ENCODE measurements around the gene MOAP1. TPM values are rescaled to one million over a fixed set of nuclear protein-coding genes. Genes with fewer than 3 reads are reported as not detected.
"Not testable (repeated sequence)": the region's sequence is repeated elsewhere in the genome, so short reads cannot be mapped to it uniquely, and the experiment has no call there.

Gene MOAP1
- total RNA-seq, 1 experiment from 2014 or later = 32.4 TPM

DNA sequence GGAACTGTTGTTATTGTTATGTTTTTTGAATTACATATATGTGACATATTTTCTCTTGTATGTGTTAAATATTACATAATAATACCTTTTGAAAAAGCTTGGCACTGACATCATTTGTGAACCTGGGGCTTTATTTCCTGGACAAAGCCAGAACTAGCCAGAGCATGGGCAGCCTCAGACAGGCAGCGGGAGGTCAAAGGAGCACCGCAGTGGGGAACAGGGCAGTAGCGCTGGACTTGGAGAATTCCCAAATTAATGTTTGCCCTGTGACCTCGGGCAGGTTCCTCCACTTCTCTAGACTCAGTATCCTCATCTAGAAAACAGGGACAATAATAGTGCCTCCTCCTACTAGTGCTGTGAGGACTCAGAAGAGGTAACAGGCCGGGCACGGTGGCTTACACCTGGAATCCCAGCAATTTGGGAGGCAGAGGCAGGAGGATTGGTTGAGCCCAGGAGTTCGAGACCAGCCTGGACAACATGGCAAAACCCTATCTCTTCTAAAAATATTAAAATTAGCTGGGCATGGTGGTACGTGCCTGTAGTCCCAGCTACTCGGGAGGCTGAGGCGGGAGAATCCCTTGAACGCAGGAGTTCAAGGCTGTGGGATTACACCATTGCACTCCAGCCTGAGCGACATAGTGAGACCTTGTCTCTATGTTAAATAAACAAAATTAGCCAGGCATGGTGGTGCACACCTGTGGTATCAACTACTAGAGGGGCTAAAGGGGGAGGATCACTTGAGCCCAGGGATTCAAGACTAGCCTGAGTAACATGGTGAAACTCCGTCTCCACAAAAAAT is 41.6 kb downstream of the MOAP1 start:
- ChIA-PET POLR2A (ENCODE audit: low non-redundant PET) (no interaction called here), CTCF (no interaction called here)
- H3K9me3 ChIP-seq (ENCODE audit: low read depth, low read length, poor library complexity, severe bottlenecking) = no peaks in the 10 kb centered on the region
- no peak overlapping the region for H3K4me3 ChIP-seq (ENCODE audit: low read depth, low read length, poor library complexity, severe bottlenecking)
- no peaks in the 10 kb centered on the region for H3K27me3 ChIP-seq (replicated peaks; ENCODE audit: insufficient read depth, low read depth, low read length, poor library complexity)
- BruUV-seq (replicated peaks) = no TSS peak
- H3K4me1 ChIP-seq (ENCODE audit: insufficient read depth, low read length, poor library complexity, severe bottlenecking) = no peaks in the 10 kb centered on the region
- TF ChIP-seq EZH2 (IDR thresholded peaks at IDR 0.05; ENCODE audit: borderline replicate concordance, low read depth, low read length, poor library complexity, severe bottlenecking) = no peak
- TF ChIP-seq, protein P1, sequence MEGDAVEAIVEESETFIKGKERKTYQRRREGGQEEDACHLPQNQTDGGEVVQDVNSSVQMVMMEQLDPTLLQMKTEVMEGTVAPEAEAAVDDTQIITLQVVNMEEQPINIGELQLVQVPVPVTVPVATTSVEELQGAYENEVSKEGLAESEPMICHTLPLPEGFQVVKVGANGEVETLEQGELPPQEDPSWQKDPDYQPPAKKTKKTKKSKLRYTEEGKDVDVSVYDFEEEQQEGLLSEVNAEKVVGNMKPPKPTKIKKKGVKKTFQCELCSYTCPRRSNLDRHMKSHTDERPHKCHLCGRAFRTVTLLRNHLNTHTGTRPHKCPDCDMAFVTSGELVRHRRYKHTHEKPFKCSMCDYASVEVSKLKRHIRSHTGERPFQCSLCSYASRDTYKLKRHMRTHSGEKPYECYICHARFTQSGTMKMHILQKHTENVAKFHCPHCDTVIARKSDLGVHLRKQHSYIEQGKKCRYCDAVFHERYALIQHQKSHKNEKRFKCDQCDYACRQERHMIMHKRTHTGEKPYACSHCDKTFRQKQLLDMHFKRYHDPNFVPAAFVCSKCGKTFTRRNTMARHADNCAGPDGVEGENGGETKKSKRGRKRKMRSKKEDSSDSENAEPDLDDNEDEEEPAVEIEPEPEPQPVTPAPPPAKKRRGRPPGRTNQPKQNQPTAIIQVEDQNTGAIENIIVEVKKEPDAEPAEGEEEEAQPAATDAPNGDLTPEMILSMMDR (conservative IDR thresholded peaks at IDR 0.05; ENCODE audit: low read depth, low read length) = no peak
- H3K27ac ChIP-seq (ENCODE audit: low read depth, low read length, poor library complexity, severe bottlenecking) = no peak overlapping the region
- intact Hi-C loops (cut with micrococcal nuclease; ENCODE audit: unreplicated experiment) = no loop called here
- DNase-seq (ENCODE audit: low spot score) = no peak
- no peaks in the 10 kb centered on the region for H3K36me3 ChIP-seq (ENCODE audit: insufficient read depth, low read length, poor library complexity, severe bottlenecking)

DNA sequence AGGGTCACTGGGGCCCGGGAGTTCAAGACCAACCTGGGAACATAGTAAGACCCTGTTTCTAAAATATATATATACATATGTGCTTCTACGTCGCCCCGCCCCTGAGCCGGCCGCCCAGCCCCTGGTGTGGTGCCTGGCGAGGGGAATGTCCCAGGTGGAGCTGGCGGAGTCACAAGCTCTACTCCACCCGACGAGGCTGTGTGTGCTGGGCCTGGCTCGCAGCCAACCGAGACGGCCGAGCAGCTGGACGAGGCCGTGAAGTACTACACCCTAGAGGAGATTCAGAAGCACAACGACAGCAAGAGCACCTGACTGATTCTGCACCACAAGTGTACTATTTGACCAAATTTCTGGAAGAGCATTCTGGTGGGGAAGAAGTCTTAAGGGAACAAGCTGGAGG is 46.8 kb downstream of the MOAP1 start:
- POLR2A ChIA-PET (ENCODE audit: low non-redundant PET) = no interaction called here
- intact Hi-C loops (cut with micrococcal nuclease; ENCODE audit: unreplicated experiment) = no loop called here
- no peaks in the 10 kb centered on the region for H3K36me3 ChIP-seq (ENCODE audit: insufficient read depth, low read length, poor library complexity, severe bottlenecking)
- no peaks in the 10 kb centered on the region for H3K9me3 ChIP-seq (ENCODE audit: low read depth, low read length, poor library complexity, severe bottlenecking)
- no peak for DNase-seq (ENCODE audit: low spot score)
- BruUV-seq (replicated peaks) = no TSS peak
- H3K27me3 ChIP-seq (replicated peaks; ENCODE audit: insufficient read depth, low read depth, low read length, poor library complexity) = no peaks in the 10 kb centered on the region
- TF ChIP-seq, protein P1 (conservative IDR thresholded peaks at IDR 0.05; ENCODE audit: low read depth, low read length) = no peak
- TF ChIP-seq EZH2 (IDR thresholded peaks at IDR 0.05; ENCODE audit: borderline replicate concordance, low read depth, low read length, poor library complexity, severe bottlenecking) = no peak
- H3K4me1 ChIP-seq (ENCODE audit: insufficient read depth, low read length, poor library complexity, severe bottlenecking) = no peaks in the 10 kb centered on the region
- CTCF ChIA-PET = interaction anchor here (1.4 kb wide), 1 partner anchor 25 kb away, joined by 5 read pairs; no protein-coding TSS in a partner anchor
- no peak overlapping the region for H3K27ac ChIP-seq (ENCODE audit: low read depth, low read length, poor library complexity, severe bottlenecking)
- H3K4me3 ChIP-seq (ENCODE audit: low read depth, low read length, poor library complexity, severe bottlenecking) = no peak overlapping the region

DNA sequence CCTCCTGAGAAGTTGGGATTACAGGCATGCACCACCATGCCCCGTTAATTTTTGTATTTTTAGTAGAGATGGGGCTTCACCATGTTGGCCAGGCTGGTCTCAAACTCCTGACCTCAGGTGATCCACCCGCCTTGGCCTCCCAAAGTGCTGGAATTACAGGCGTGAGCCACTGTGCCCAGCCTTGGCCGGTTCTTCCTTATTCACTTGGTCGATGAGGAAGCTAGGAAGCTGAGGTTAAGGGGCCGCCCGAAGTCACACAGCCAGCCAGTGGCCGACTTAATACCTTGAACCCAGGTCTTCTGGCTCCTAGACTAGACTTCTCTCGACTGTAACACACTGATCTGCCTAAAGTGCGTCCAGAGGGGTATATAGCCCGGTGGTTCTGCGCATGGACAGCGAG is 48.2 kb downstream of the MOAP1 start:
- H3K36me3 ChIP-seq (ENCODE audit: insufficient read depth, low read length, poor library complexity, severe bottlenecking); H3K4me3 ChIP-seq (ENCODE audit: low read depth, low read length, poor library complexity, severe bottlenecking); POLR2A ChIA-PET (ENCODE audit: low non-redundant PET); H3K9me3 ChIP-seq (ENCODE audit: low read depth, low read length, poor library complexity, severe bottlenecking); BruUV-seq (replicated peaks); intact Hi-C loops (cut with micrococcal nuclease; ENCODE audit: unreplicated experiment); H3K27ac ChIP-seq (ENCODE audit: low read depth, low read length, poor library complexity, severe bottlenecking); DNase-seq (ENCODE audit: low spot score); H3K4me1 ChIP-seq (ENCODE audit: insufficient read depth, low read length, poor library complexity, severe bottlenecking); H3K27me3 ChIP-seq (replicated peaks; ENCODE audit: insufficient read depth, low read depth, low read length, poor library complexity); CTCF ChIA-PET: not testable (repeated sequence)

DNA sequence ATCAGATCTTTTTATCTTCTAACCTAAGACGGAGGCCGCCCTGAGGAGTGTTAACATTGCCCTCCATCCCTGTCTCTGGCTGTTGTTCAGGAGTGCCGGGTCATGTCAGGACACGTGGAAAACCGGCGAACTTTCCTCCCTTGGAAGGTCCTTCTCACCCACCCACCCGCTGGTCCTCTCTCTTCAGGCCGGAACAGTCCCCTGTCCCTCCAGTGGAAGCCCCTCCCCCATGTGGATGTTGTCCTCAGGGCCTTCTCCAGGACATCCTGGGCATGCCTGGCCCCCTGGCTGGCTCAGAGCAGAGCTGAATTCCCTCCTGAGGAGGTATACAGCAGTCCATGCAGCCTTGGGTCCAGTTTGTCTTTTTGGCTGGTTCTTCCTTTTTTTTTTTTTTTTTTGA is 48.7 kb downstream of the MOAP1 start:
- no peak for DNase-seq (ENCODE audit: low spot score)
- H3K27me3 ChIP-seq (replicated peaks; ENCODE audit: insufficient read depth, low read depth, low read length, poor library complexity) = no peaks in the 10 kb centered on the region
- no peaks in the 10 kb centered on the region for H3K36me3 ChIP-seq (ENCODE audit: insufficient read depth, low read length, poor library complexity, severe bottlenecking)
- no peaks in the 10 kb centered on the region for H3K9me3 ChIP-seq (ENCODE audit: low read depth, low read length, poor library complexity, severe bottlenecking)
- no peak overlapping the region for H3K4me3 ChIP-seq (ENCODE audit: low read depth, low read length, poor library complexity, severe bottlenecking)
- TF ChIP-seq, protein P1 (conservative IDR thresholded peaks at IDR 0.05; ENCODE audit: low read depth, low read length) = no peak
- TF ChIP-seq EZH2 (IDR thresholded peaks at IDR 0.05; ENCODE audit: borderline replicate concordance, low read depth, low read length, poor library complexity, severe bottlenecking) = no peak
- ChIA-PET POLR2A (ENCODE audit: low non-redundant PET) (no interaction called here), CTCF (no interaction called here)
- intact Hi-C loops (cut with micrococcal nuclease; ENCODE audit: unreplicated experiment) = no loop called here
- H3K27ac ChIP-seq (ENCODE audit: low read depth, low read length, poor library complexity, severe bottlenecking) = no peak overlapping the region
- no peaks in the 10 kb centered on the region for H3K4me1 ChIP-seq (ENCODE audit: insufficient read depth, low read length, poor library complexity, severe bottlenecking)
- BruUV-seq (replicated peaks) = no TSS peak
